GM23338 (cell line): Measurements from ENCODE around the gene SOX10. TPM values are rescaled to one million over a fixed set of nuclear protein-coding genes. Genes with fewer than 3 reads are reported as not detected.

ENCODE experiments used
- ATAC-seq: fragments of 200-7000 bp; cut with Tn5 transposase; 3 replicates; pipeline ENCODE4 v1.9.1; 2020
- DNase-seq: peaks from one replicate; pipeline ENCODE4 v3.0.0-alpha.2; 2015; ENCODE audit warnings: low spot score
- H2AFZ ChIP-seq: fragments of 200-600 bp; sonication (generic); 2 replicates; pipeline ENCODE4 v1.8.0; 2016; ENCODE audit warnings: antibody characterized with exemption, mild to moderate bottlenecking, moderate library complexity
- H3F3A ChIP-seq: fragments of 200-600 bp; sonication (generic); replicated peaks from 2 replicates; pipeline ENCODE4 v1.8.0; 2017; ENCODE audit warnings: antibody characterized with exemption, mixed run types, low read depth
- H3K27ac ChIP-seq: fragments of 200-600 bp; sonication (generic); 2 replicates; pipeline ENCODE4 v1.6.1; 2016; ENCODE audit warnings: low read depth
- H3K27me3 ChIP-seq: fragments of 200-600 bp; sonication (generic); 2 replicates; pipeline ENCODE4 v1.8.0; 2016; ENCODE audit warnings: mild to moderate bottlenecking, mixed run types, moderate library complexity; ENCODE audit not compliant: insufficient read depth
- H3K36me3 ChIP-seq: fragments of 200-600 bp; sonication (generic); 2 replicates; pipeline ENCODE4 v1.8.0; 2016; ENCODE audit warnings: mild to moderate bottlenecking; ENCODE audit not compliant: insufficient read depth
- H3K4me1 ChIP-seq: fragments of 200-600 bp; sonication (generic); 2 replicates; pipeline ENCODE4 v1.8.0; 2016; ENCODE audit warnings: mild to moderate bottlenecking, moderate library complexity; ENCODE audit not compliant: insufficient read depth
- H3K4me2 ChIP-seq: fragments of 200-600 bp; sonication (generic); 2 replicates; pipeline ENCODE4 v1.7.1; 2017; ENCODE audit warnings: mixed run types
- H3K4me3 ChIP-seq: fragments of 200-600 bp; sonication (generic); 2 replicates; pipeline ENCODE4 v1.6.1; 2016; ENCODE audit warnings: mixed run types
- H3K79me2 ChIP-seq: fragments of 200-600 bp; sonication (generic); replicated peaks from 2 replicates; pipeline ENCODE4 v1.8.0; 2017; ENCODE audit warnings: mild to moderate bottlenecking; ENCODE audit not compliant: insufficient read depth
- H3K9me2 ChIP-seq: fragments of 200-600 bp; sonication (generic); 2 replicates; pipeline ENCODE4 v1.8.0; 2017; ENCODE audit not compliant: insufficient read depth
- H4K20me1 ChIP-seq: fragments of 200-600 bp; sonication (generic); replicated peaks from 2 replicates; pipeline ENCODE4 v1.8.0; 2017; ENCODE audit warnings: mild to moderate bottlenecking; ENCODE audit not compliant: insufficient read depth
- H3K27ac Mint-ChIP-seq: 2 replicates; pipeline ENCODE4 v1.8.0; 2020; ENCODE audit warnings: inconsistent platforms, mild to moderate bottlenecking, moderate library complexity, mixed read lengths
- H3K27me3 Mint-ChIP-seq: 3 replicates; pipeline ENCODE4 v1.8.0; 2022; ENCODE audit warnings: low read depth, mild to moderate bottlenecking, moderate library complexity, mixed read lengths, inconsistent platforms; ENCODE audit not compliant: insufficient read depth, poor library complexity
- H3K36me3 Mint-ChIP-seq: 3 replicates; pipeline ENCODE4 v1.8.0; 2021; ENCODE audit warnings: low read depth, mild to moderate bottlenecking, inconsistent platforms, moderate library complexity, mixed read lengths
- H3K4me1 Mint-ChIP-seq: 3 replicates; pipeline ENCODE4 v1.8.0; 2020; ENCODE audit warnings: mild to moderate bottlenecking, inconsistent platforms, mixed read lengths
- H3K4me3 Mint-ChIP-seq: 3 replicates; pipeline ENCODE4 v1.8.0; 2021; ENCODE audit warnings: moderate library complexity, mild to moderate bottlenecking, inconsistent platforms, mixed read lengths
- H3K9me3 Mint-ChIP-seq: 3 replicates; pipeline ENCODE4 v1.8.0; 2020; ENCODE audit warnings: moderate library complexity, mild to moderate bottlenecking, inconsistent platforms, mixed read lengths
- CREB1 ChIP-seq: fragments of 250-450 bp; sonication (Bioruptor Pico); IDR thresholded peaks from 2 replicates; pipeline ENCODE4 v1.5.0; 2020; ENCODE audit warnings: low read depth, mild to moderate bottlenecking, moderate library complexity
- EZH2 ChIP-seq: fragments of 200-600 bp; sonication (generic); IDR thresholded peaks from one replicate; pipeline ENCODE4 v1.8.0; 2017; ENCODE audit warnings: antibody characterized with exemption, mild to moderate bottlenecking, low read depth; ENCODE audit not compliant: unreplicated experiment
- EZH2phosphoT487 ChIP-seq: fragments of 200-600 bp; sonication (generic); IDR thresholded peaks from one replicate; pipeline ENCODE4 v1.8.1; 2018; ENCODE audit warnings: antibody characterized with exemption; ENCODE audit not compliant: unreplicated experiment
- NANOG ChIP-seq: IDR thresholded peaks from 2 replicates; pipeline ENCODE4 v1.6.1; 2016; ENCODE audit warnings: antibody characterized with exemption, borderline replicate concordance
- REST ChIP-seq: IDR thresholded peaks from one replicate; pipeline ENCODE4 v1.6.1; 2018; ENCODE audit warnings: antibody characterized with exemption; ENCODE audit not compliant: unreplicated experiment
- ZNF331 ChIP-seq: fragments of 250-450 bp; sonication (Bioruptor Pico); IDR thresholded peaks from 2 replicates; pipeline ENCODE4 v1.5.0; 2020; ENCODE audit warnings: low read depth, mild to moderate bottlenecking, moderate library complexity
- polyA plus RNA-seq: library from polyadenylated mRNA; unstranded; fragments of >200 nt; fragmentation: Nextera tagmentation; extraction: Ambion mirVana; gene quantifications from 2 replicates; pipeline ENCODE4 v1.2.1, GENCODE V29; 2016
- total RNA-seq: library from RNA; depleted of rRNA; stranded (reverse); fragments of >200 nt; shearing (Covaris generic); gene quantifications from 2 replicates; pipeline ENCODE4 v1.2.3, GENCODE V29; 2014
- TF ChIP-seq, protein P1 (sequence below), 2 experiments: fragments of 200-600 bp in 1 of 2; sonication (generic) in 1 of 2; conservative IDR thresholded peaks; 2 replicates each; pipeline versions ENCODE4 v1.5.1 to v1.6.1; 2016 to 2017; ENCODE audit warnings: antibody characterized with exemption in 2 of 2, low read depth in 2 of 2, mild to moderate bottlenecking in 2 of 2, moderate library complexity in 1 of 2

Gene SOX10
- total and polyA plus RNA-seq, 2 experiments from 2014 or later, result 1.1 to 2.1 TPM

DNA sequence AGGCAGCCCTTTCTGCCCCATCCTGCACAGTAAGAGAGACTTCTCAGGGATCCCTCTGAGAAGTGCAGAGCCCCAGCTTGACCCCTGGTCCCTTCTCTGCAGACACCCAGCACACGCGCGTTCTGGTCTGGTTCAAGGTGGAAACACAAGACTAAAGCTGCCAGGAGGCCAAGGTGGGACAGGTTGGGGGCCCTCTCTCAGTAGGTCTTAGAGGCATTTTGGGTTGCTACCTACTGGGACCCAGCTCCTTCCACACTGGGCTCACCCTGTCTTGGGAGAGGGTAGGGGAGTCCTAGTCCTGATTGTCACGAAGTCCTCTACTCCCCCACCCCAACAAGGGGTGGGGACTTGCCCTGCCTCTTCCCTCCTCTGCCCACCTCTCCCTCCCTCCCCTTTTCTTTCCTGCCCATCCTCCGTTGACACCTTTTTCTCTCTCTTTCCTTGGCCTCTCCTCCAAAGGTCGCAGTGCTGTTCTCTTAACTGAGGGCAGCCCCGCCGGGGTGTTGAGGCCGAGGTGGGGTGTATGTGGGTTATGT lies 763 bp upstream of the SOX10 start (continued):
- no peak for TF ChIP-seq EZH2
- no peak for TF ChIP-seq NANOG
- TF ChIP-seq CREB1 (CRISPR knock-in tag), result no peak
- no peak for TF ChIP-seq REST
- no peak for TF ChIP-seq ZNF331
- TF ChIP-seq EZH2phosphoT487, result no peak

- no peak overlapping the region for H3K27ac ChIP-seq
- Mint-ChIP-seq H3K27me3 (peaks cover 26% of the 10 kb centered on the region), H3K4me3 (peak overlapping the region; percentile 58; the same call in 2 of the 3 replicates), H3K27ac (no peak overlapping the region), H3K4me1 (peaks cover 28% of the 10 kb centered on the region), H3K9me3 (no peaks in the 10 kb centered on the region), H3K36me3 (no peaks in the 10 kb centered on the region)
- no peaks in the 10 kb centered on the region for H3F3A ChIP-seq
- H2AFZ ChIP-seq, result peak overlapping the region; percentile 93
- peak overlapping the region; percentile 67 for H3K4me3 ChIP-seq
- no peak for TF ChIP-seq ZNF331
- TF ChIP-seq, protein P1, sequence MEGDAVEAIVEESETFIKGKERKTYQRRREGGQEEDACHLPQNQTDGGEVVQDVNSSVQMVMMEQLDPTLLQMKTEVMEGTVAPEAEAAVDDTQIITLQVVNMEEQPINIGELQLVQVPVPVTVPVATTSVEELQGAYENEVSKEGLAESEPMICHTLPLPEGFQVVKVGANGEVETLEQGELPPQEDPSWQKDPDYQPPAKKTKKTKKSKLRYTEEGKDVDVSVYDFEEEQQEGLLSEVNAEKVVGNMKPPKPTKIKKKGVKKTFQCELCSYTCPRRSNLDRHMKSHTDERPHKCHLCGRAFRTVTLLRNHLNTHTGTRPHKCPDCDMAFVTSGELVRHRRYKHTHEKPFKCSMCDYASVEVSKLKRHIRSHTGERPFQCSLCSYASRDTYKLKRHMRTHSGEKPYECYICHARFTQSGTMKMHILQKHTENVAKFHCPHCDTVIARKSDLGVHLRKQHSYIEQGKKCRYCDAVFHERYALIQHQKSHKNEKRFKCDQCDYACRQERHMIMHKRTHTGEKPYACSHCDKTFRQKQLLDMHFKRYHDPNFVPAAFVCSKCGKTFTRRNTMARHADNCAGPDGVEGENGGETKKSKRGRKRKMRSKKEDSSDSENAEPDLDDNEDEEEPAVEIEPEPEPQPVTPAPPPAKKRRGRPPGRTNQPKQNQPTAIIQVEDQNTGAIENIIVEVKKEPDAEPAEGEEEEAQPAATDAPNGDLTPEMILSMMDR (conservative IDR thresholded peaks at IDR 0.05; ENCODE audit: low read depth in 2 of 2), result peak; percentile 93
- H3K27me3 ChIP-seq, result peaks cover 25% of the 10 kb centered on the region
- peak; percentile 73 for ATAC-seq
- no peaks in the 10 kb centered on the region for H3K36me3 ChIP-seq
- peaks cover 10% of the 10 kb centered on the region for H3K4me1 ChIP-seq
- H3K9me2 ChIP-seq, result no peaks in the 10 kb centered on the region
- no peaks in the 10 kb centered on the region for H3K79me2 ChIP-seq
- peak overlapping the region; percentile 91 for H3K4me2 ChIP-seq
- DNase-seq, result peak; percentile 87
- no peaks in the 10 kb centered on the region; the same call in 1 of the 2 replicates for H4K20me1 ChIP-seq
Measured at GRCh38 chr22:37982938-37983859, 1.2 kb downstream of the SOX10 start.
